HG02840 (cell line): ENCODE measurements around the gene C16orf46.

ENCODE experiments used
- ATAC-seq: cut with Tn5 transposase; IDR thresholded peaks from one replicate; pipeline ENCODE4 v1.9.1; 2021; ENCODE audit warnings: mild to moderate bottlenecking, moderate library complexity, moderate number of reproducible peaks; ENCODE audit not compliant: unreplicated experiment, low FRiP score

The C16orf46 gene

GRCh38 chr16:81029930-81030604 lies 47.0 kb downstream of the C16orf46 start:
- ATAC-seq, result no peak

GRCh38 chr16:81026429-81026828 lies 50.6 kb downstream of the C16orf46 start:
- no peak for ATAC-seq

GRCh38 chr16:81018496-81018895 lies 58.5 kb downstream of the C16orf46 start:
- ATAC-seq, result no peak

DNA sequence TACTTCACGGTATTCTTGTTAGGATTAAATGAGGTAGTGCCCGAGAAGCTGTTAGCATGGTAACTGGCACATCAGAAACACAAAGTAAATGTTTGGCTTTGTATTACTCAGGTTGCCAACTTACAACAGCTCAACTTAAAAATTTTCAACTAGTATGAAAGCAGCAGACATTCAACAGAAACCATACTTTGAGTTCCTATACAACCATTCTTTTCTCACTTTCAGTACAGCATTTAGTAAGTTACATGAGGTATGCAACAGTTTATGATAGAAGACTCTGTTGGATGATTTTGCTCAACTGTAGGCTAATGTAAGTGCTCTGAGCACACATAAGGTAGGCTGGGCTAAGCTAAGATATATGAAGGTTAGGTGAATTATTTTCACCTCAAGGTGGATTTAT lies 62.4 kb downstream of the C16orf46 start:
- no peak for ATAC-seq

- no peak for ATAC-seq
These were observed 64.1 kb downstream of the C16orf46 start for GRCh38 chr16:81012974-81013373.
